DMS53 (cell line): ENCODE measurements around the gene LGALS16.
"Not testable (repeated sequence)": the region's sequence is repeated elsewhere in the genome, so short reads cannot be mapped to it uniquely, and the experiment has no call there.

Source experiments
- DNase-seq: peaks from one replicate; lab custom pipeline; 2025; lab: John Stamatoyannopoulos, UW

Gene LGALS16, protein sequence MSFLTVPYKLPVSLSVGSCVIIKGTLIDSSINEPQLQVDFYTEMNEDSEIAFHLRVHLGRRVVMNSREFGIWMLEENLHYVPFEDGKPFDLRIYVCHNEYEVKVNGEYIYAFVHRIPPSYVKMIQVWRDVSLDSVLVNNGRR

DNA sequence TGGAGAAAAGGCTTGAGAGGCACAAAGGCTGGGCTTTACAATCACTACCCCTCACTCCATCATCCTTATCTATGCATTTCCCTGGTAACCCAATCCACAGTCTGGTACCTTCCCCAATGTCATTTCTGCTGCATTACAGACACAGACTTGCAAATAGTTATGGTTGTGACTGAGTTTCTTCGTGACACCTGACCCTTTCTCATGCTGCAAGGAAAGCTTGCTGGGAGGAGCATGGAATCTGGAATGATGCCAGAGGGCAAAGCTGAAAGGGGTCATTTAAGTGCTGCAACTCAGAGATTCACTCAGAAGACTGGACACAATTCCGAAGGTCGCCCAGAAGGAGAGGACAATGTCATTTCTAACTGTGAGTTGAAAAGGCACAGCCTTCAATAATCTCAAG, at the start of gene LGALS16:
Gene LGALS16, plus strand, starts transcription at position 301 of the 400 bp plus-strand sequence. Its CDS starts 49 bp downstream, at position 350.
- DNase-seq: no peak

DNA sequence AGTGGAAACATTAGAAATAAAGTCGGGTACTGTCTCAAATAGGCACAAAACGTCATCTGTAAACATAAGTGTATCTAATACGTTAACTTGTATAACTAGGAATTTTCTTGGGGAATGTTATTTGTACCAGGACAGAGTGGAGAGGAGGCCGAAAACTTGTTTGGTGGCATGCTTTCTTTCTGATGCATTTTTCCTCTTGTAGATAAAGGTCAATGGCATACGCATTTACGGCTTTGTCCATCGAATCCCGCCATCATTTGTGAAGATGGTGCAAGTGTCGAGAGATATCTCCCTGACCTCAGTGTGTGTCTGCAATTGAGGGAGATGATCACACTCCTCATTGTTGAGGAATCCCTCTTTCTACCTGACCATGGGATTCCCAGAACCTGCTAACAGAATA, 48.7 kb upstream of the LGALS16 start:
- no peak for DNase-seq

DNA sequence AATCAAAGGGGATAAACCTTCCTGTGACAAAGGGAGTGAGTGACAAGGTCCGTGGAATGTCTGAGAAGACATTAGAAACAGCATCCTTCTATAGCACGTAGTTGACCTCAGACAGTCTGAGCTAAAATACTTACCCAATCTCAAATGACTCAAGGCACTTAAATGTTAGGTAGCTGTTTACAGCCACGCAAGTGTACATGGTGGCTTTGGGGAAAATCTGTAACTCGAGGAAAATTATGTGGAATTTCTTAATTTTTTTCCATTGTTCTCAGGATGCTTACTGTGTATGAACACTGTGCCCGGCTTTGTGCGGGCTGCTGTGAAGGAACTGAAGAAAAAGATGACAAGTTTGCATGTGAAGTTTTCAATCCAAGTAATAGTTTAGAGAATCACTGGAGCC, 48.2 kb upstream of the LGALS16 start:
- DNase-seq: no peak

DNA sequence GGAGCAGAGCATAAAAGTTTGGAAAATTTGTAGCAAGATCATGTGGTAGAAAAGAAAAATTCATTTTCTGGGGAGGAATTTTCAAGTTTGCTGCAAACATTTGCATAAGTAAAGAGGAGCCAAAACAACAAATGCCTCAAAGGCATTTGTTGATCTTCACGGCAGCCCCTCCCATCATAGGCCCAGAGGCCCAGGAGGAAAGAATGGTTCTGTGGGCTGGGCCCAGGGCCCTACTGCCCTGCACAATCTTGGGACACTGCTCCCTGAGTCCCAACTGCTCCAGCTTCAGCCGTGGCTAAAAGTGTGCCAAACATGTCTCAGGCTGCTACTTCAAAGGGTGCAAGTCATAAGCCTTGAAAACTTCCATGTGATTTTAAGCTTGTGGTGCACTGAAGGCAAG, 42.1 kb upstream of the LGALS16 start:
- no peak for DNase-seq

DNA sequence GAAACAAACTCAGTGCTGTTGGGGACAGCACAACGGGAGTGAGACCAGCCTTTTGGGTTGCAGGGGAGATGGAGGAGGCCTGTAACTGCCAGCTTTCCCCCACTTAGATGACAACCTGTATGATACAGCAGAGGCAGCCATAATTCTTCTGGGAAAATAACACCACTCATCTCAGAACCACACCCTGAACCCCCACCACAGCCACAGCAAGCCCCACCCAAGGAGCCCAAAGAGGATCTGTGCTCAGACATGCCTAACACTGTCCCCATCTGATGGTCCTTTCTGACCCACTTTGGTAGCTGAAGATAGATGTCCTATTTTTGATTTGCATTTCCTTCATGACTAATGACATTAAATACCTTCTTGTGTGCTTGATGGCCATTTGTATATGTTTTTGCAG, 38.0 kb upstream of the LGALS16 start:
- no peak for DNase-seq

DNA sequence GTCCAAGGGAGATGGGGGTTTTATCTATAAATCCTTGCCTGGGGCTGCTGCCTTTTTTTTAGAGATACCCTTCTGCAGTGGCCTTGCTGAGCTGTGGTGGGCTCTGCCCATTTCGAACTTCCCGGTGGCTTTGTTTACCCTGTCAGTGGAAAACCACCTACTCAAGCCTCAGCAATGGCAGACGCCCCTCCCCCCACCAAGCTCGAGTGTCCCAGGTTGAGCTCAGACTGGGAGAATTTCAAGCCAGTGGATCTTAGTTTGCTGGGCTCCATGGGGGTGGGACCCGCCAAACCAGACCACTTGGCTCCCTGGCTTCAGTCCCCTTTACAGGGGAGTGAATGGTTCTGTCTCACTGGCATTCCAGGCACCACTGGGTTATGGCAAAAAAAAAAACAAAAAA, 31.8 kb upstream of the LGALS16 start:
- DNase-seq: no peak

DNA sequence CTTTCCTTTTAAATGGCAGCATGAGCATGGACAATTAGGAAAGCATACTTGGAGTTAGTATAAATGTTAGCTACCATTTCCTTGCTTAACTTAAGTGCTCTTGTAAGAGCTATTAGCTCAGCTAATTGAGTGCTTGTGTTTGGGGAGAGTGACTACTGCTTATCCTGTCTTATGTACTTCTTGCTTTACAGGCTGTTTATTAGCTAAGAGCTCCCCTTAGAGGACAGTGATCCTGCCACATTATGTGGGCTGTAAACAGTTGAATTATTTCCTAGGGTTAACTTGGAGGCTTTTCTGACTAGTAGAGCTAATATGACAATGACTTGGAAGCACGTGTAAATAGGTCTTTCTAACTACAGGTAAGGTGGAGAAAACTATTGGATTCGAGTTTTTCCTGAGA, 28.1 kb upstream of the LGALS16 start:
- peak; percentile 68 for DNase-seq

DNA sequence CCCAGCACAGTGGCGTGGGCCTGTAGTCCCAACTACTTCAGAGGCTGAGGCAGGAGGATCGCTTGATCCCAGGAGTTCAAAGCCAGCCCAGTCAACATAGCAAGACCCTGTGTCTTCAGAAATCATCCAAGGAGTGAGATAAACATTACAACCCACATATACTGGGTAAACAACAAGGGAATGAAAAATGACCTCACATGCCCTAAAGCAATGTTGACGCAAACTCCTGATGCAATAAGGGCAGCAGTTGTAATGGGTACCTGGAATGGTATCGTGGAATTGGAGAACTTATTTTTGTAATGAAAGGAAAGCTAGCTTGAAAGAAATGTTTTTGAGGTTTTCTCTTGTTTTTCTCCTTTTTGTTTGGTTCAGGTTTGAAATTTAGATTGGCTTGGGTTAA, 24.5 kb upstream of the LGALS16 start:
- DNase-seq: peak; percentile 36

DNA sequence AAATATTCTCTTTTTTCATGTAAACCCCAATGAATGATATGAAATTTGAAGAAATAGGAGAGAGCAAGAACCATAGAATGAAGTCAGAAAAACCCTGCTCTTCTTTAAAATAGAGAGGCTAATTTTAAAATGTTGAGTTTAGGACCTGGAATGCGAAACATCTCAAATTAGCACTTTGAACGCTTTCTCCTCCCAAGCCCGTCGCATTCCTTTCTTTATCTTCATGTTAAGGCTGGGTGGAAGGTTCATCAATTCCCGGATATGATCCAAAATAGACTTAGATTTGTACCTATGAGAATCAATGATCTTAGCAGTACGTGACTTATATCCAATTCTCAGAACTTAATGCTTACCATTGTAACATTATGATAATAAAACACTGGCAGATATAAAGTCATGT, 24.1 kb upstream of the LGALS16 start:
- no peak for DNase-seq

DNA sequence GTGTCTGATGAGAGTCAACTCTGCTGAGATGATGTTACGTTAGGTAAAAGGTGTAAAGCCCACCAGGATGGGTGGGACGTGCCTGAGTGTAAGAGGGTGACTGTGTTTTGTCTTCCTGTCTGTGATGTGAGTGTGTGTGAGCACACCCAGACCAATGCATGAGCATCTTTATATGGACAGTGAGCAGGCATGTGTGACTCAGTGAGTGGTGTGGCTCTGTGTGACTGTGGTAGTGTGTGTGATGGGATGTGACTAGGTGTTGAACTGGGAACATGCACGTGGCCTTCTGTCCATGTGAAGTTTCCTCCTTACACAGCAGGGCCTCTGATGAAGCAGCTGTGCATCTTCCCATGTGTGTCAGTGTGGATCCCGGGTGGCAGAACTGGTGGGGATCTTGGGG, 17.8 kb upstream of the LGALS16 start:
- DNase-seq: peak; percentile 26

DNA sequence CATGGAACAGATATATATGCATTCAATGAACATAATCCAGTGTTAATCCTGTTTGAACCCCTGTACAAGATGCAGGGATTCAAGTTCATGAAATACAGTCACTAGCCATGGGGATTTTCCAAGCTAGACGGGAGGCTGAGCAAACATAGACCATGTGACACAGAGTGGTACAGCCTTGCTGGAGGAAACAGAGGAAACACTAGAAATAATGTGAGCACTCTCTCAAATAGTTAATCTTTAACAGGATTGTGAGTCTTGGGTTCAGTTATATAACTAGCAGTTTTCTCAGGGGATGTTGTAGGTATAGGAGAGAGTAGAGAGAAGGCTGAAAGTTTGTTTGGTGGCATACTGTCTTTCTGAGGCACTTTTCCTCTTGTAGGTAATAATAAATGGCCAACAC, 13.9 kb upstream of the LGALS16 start:
- DNase-seq: peak; percentile 92

DNA sequence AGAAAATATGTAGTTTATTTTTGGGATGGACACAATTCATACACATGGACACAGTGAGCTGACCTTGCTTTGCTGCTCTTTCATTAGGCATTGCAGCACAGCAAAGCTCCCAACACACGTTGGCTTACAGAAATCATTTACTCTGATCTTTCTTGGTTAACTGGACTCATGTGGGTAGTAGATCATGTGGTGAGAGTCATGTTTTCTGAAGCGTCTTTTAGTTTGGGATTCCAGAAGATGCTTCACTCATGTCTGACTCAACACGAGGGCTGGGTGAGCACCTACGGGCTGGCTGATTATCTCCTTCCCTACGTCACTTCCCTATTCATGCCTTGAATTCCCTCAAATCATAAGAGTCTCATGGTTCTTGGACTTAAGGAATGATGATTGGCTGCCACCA, 12.1 kb upstream of the LGALS16 start:
- DNase-seq: no peak

DNA sequence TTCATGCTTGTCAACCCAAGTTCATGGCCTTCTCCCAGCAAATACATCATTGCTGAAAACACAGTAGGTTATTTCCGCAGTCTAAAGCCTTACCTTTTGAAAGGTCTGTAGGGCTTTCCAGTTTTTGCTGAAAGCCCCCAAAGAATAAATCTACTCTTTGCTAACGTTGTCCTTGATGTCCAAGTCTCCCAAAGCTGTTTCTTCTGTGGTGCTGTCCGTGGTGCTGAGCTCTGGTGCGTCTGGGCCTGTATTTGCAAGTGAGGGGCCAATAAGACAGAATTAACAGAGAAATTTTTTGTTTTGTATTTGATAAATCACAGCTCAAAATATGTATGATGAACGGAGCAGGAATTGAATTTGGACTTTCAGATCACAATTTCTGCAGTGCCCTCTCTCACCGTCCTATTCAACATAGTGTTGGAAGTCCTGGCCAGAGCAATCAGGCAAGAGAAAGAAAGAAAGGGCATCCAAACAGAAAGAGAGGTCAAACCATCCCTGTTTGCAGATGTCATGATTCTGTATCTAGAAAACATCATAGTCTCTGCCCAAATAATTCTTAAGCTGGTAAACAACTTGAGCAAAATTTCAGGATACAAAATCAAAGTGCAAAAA, 9.8 kb upstream of the LGALS16 start:
- peak; percentile 21 for DNase-seq

DNA sequence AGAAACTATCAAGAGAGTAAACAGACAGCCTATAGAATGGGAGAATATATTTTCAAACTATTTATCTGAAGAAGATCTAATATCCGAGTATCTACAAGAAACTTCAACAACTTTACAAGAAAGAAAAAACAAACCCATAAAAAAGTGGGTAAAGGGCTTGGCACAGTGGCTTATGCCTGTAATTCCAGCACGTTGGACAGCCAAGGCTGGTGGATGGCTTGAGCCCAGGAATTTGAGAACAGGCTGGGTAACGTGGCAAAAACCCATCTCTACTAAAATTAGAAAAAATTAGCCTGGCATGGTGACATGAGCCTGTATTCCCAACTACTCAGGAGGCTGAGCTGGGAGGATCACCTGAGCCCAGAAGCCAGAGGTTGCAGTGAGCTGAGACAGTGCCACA, 7.8 kb upstream of the LGALS16 start:
- DNase-seq: no peak

DNA sequence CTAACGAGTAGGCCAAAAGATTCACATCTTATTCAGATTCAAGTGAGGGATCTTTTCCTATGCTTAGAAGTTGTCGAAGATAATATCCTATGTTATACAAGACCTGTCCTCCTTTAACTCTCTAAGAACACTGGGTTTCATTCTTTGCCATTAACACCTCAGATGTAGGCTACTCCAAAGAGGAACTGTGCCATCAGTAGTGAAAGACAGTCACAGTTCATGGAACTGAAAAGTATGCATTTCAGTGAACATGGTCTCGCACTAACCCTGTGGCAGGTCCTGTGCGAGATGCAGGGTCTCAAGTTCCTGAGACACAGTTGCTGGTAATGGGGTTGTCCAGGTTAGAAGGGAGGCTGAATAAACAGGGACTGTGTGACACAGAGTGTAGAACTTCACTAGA, 4.1 kb downstream of the LGALS16 start:
- DNase-seq: no peak

DNA sequence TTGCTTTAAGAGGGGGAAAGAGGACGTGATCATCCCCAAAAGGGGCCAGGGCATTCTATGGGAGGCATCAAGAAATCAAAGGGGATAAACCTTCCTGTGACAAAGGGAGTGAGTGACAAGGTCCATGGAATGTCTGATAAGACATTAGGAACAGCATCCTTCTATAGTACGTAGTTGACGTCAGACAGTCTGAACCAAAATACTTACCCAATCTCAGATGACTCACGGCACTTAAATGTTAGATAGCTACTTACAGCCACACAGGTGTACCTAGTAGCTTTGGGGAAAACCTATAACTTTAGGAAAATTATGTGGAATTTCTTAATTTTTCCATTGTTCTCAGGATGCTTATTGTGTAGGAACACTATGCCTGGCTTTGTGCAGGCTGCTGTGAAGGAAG, 4.9 kb downstream of the LGALS16 start:
- DNase-seq: no peak

DNA sequence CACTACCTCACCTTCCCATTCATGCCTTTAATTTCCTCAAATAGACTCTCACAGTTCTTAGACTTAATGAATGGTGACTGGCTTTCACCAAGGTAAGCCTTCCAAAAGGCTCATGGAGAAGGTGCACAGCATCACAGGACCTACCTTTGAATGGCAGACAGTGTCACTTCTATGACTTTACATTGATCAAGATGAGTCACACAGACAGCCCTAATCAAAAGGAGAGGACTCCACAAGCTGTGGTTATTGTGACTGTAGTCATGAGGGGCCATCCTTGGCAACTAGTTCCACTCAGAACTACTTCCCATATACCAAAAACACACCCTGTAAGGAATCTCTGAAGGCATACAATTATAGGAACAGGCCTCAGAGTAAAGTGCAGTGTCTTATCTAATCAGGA, 5.9 kb downstream of the LGALS16 start:
- DNase-seq: no peak

DNA sequence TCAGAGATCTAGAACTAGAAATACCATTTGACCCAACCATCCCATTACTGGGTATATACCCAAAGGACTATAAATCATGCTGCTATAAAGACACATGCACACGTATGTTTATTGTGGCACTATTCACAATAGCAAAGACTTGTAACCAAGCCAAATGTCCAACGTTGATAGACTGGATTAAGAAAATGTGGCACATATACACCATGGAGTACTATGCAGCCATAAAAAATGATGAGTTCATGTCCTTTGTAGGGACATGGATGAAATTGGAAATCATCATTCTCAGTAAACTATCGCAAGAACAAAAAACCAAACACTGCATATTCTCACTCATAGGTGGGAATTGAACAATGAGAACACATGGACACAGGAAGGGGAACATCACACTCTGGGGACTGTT, 14.1 kb downstream of the LGALS16 start:
- DNase-seq: not testable (repeated sequence)

DNA sequence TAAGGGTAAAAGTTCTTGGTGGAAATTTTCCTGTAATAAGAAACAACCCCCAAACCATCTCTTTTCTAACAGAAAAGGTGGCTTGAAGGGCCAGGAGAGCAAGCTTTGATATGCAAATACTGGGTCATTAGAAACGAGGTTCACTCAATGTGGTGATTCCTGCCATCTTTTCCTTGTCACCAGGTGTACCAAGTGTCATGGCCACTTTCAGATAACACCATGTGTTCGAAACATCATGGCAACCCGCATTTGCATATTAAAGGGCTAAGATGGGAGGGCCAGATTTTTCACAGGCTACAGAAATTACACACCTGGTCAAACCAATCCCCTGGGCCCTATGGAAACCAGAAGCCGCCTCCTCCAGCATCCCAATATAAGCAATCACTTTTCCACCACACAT, 15.3 kb downstream of the LGALS16 start:
- no peak for DNase-seq

DNA sequence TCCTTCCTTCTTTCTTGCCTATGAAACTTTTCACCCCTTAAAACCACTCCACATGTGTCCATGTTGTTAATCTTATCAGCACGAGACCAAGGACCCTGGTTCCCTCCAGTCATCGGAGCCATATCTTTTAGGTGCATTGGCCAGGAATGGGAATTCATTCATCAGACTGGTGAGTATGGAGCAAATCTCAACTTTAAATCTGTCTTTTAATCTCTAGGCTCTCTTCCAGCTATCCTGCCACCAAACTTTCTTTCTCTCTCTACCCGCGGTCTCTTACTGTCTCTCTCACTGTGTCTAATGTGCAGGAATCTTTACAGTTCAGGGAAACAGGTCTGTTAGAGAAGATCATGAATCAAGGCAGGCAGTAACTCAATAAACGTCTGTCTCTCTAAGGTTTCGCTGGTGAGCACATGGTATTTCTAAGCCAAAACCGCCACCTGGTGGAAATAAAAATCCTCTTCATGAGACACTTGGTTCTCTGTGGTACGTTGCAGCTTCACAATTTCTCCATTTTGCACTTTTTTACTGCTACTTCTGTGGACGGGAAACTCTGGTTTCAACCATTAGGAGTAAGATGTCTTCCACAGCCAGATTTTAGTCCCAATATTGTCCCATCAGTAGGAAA, 16.1 kb downstream of the LGALS16 start:
- DNase-seq: peak; percentile 91

DNA sequence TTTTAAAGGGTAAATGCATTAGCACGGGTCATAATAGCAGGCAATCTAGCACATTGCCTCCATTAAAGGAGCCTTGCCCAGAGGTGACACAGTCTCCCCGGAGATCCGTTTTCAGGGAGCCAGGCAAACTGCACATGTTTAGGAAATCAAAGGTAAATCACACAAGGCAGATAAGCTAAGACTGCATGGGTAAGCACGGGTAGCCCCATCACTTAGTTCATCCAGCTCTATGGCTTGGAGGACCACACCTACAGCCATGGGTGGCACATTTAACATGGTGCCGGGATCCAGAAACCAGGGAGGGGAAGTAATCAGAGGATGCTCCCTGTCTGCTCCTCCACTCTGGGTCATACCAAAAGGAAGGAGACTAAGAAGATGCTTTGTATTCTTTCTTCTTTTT, 16.8 kb downstream of the LGALS16 start:
- no peak for DNase-seq

DNA sequence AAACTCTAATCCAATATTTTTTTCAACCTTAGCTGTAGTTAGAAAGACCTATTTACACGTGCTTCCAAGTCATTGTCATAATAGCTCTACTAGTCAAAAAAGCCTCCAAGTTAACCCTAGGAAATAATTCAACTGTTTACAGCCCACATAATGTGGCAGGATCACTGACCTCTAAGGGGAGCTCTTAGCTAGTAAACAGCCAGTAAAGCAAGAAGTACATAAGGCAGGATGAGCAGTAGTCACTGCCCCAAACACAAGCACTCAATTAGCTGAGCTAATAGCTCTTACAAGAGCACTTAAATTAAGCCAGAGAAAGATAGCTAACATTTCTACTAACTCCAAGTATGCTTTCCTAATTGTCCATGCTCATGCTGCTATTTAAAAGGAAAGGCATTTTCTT, 18.1 kb downstream of the LGALS16 start:
- peak; percentile 72 for DNase-seq

DNA sequence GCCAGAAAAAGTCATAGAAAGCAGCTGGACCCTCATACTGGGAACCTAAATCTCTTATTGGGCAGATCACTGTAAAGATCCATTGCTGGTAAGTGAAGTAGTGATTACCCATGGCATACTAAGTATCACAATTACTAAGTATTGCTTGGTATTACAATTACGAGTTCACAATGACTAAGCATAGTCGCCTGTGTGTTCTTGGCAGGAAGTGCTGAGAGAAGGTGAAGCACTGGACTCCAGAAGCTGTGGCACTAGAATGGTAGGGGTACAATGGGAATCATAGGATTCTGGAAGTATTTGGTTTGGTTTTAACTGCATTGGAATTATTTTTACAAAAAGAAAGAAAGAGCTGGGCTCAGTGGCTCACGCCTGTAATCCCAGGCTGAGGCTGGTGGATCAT, 20.3 kb downstream of the LGALS16 start:
- no peak for DNase-seq
